NT2/D1 (cell line): ENCODE data around the gene RGSL1.
A peak's percentile ranks its signal among the peaks of the same experiment; 100 is the strongest.

Source experiments
- DNase-seq: peaks from one replicate; pipeline ENCODE4 v3.0.0-alpha.2; 2011; ENCODE audit warnings: low read depth, low spot score
- H3K27me3 ChIP-seq: 2 replicates; pipeline ENCODE4 v1.6.0; 2011; ENCODE audit warnings: mild to moderate bottlenecking; ENCODE audit not compliant: insufficient read length, insufficient read depth
- H3K36me3 ChIP-seq: 2 replicates; pipeline ENCODE4 v1.6.1; 2011; ENCODE audit warnings: mild to moderate bottlenecking, low read length, mixed read lengths; ENCODE audit not compliant: insufficient read depth, insufficient read length
- H3K4me1 ChIP-seq: 2 replicates; pipeline ENCODE4 v1.5.1; 2011; ENCODE audit not compliant: insufficient read depth, insufficient read length
- H3K4me3 ChIP-seq: 2 replicates; pipeline ENCODE4 v1.5.1; 2011; ENCODE audit warnings: low read depth; ENCODE audit not compliant: insufficient read length
- H3K9ac ChIP-seq: 2 replicates; pipeline ENCODE4 v1.6.0; 2011; ENCODE audit warnings: low read depth; ENCODE audit not compliant: insufficient read length
- H3K9me3 ChIP-seq: 2 replicates; pipeline ENCODE4 v1.5.1; 2011; ENCODE audit warnings: mild to moderate bottlenecking, low read length; ENCODE audit not compliant: insufficient read depth
- SUZ12 ChIP-seq: IDR thresholded peaks from 2 replicates; pipeline ENCODE4 v1.6.1; 2011; ENCODE audit not compliant: insufficient read length, insufficient read depth; ENCODE audit errors: extremely low read depth
- YY1 ChIP-seq: IDR thresholded peaks from 2 replicates; pipeline ENCODE4 v1.6.1; 2011; ENCODE audit not compliant: insufficient read length, insufficient read depth
- ZNF274 ChIP-seq: IDR thresholded peaks from 2 replicates; pipeline ENCODE4 v1.6.1; 2011; ENCODE audit warnings: mild to moderate bottlenecking, low read depth, low read length

RGSL1 gene

GRCh38 chr1:182430263-182431068 is 19.5 kb upstream of the RGSL1 start:
- H3K9ac ChIP-seq = no peak overlapping the region
- H3K36me3 ChIP-seq = no peaks in the 10 kb centered on the region
- TF ChIP-seq SUZ12 (no peak), YY1 (no peak), ZNF274 (no peak)
- H3K4me3 ChIP-seq = no peak overlapping the region
- H3K27me3 ChIP-seq = no peaks in the 10 kb centered on the region
- H3K4me1 ChIP-seq = peaks cover 4% of the 10 kb centered on the region
- H3K9me3 ChIP-seq = no peaks in the 10 kb centered on the region
- DNase-seq = no peak

GRCh38 chr1:182431278-182431677 is 18.7 kb upstream of the RGSL1 start:
- TF ChIP-seq SUZ12 (no peak), ZNF274 (no peak), YY1 (no peak)
- Histone ChIP-seq H3K9ac (no peak overlapping the region), H3K4me3 (no peak overlapping the region), H3K36me3 (no peaks in the 10 kb centered on the region), H3K27me3 (no peaks in the 10 kb centered on the region), H3K9me3 (no peaks in the 10 kb centered on the region), H3K4me1 (peaks cover 4% of the 10 kb centered on the region)
- no peak for DNase-seq

GRCh38 chr1:182433580-182433979 is 16.4 kb upstream of the RGSL1 start:
- Histone ChIP-seq H3K4me3 (no peak overlapping the region), H3K27me3 (no peaks in the 10 kb centered on the region), H3K4me1 (peaks cover 4% of the 10 kb centered on the region), H3K9ac (no peak overlapping the region), H3K9me3 (peaks cover 7% of the 10 kb centered on the region), H3K36me3 (no peaks in the 10 kb centered on the region)
- no peak for TF ChIP-seq SUZ12
- no peak for TF ChIP-seq ZNF274
- no peak for TF ChIP-seq YY1
- no peak for DNase-seq

- Histone ChIP-seq H3K27me3 (no peaks in the 10 kb centered on the region), H3K9ac (no peak overlapping the region)
Measured at GRCh38 chr1:182438326-182438725, 11.6 kb upstream of the RGSL1 start.

GRCh38 chr1:182441719-182442118 is 8.2 kb upstream of the RGSL1 start:
- no peak overlapping the region for H3K4me3 ChIP-seq
- TF ChIP-seq YY1 = no peak
- no peak for TF ChIP-seq ZNF274
- TF ChIP-seq SUZ12 = no peak
- H3K27me3 ChIP-seq = no peaks in the 10 kb centered on the region
- peaks cover 20% of the 10 kb centered on the region for H3K9me3 ChIP-seq
- no peaks in the 10 kb centered on the region for H3K36me3 ChIP-seq
- peaks cover 4% of the 10 kb centered on the region for H3K4me1 ChIP-seq
- DNase-seq = no peak
- no peak overlapping the region for H3K9ac ChIP-seq

More at GRCh38 chr1:182438326-182438725, 11.6 kb upstream of the RGSL1 start:
- no peak for DNase-seq
- Histone ChIP-seq H3K4me1 (no peaks in the 10 kb centered on the region), H3K9me3 (peaks cover 20% of the 10 kb centered on the region), H3K36me3 (no peaks in the 10 kb centered on the region), H3K4me3 (no peak overlapping the region)
- no peak for TF ChIP-seq SUZ12
- TF ChIP-seq YY1 = no peak
- TF ChIP-seq ZNF274 = no peak

- H3K9me3 ChIP-seq = peaks cover 22% of the 10 kb centered on the region
- TF ChIP-seq ZNF274 (no peak), SUZ12 (no peak)
- H3K4me1 ChIP-seq = peaks cover 4% of the 10 kb centered on the region
- DNase-seq = no peak
- no peak overlapping the region for H3K9ac ChIP-seq
- no peaks in the 10 kb centered on the region for H3K36me3 ChIP-seq
- no peaks in the 10 kb centered on the region for H3K27me3 ChIP-seq
- H3K4me3 ChIP-seq = no peak overlapping the region
Measured at GRCh38 chr1:182442333-182442732, 7.6 kb upstream of the RGSL1 start.

- DNase-seq = peak; percentile 78
- Histone ChIP-seq H3K9ac (no peak overlapping the region), H3K27me3 (peaks cover 3% of the 10 kb centered on the region), H3K4me1 (peaks cover 4% of the 10 kb centered on the region), H3K36me3 (no peaks in the 10 kb centered on the region), H3K4me3 (no peak overlapping the region), H3K9me3 (peaks cover 18% of the 10 kb centered on the region; the same call in 1 of the 2 replicates)
- TF ChIP-seq ZNF274 = no peak
- no peak for TF ChIP-seq YY1
- no peak for TF ChIP-seq SUZ12
Measured at GRCh38 chr1:182444497-182444896, 5.4 kb upstream of the RGSL1 start.
